H1 (cell line): ENCODE measurements around the gene CDR2.

Experiments used
- POLR2A ChIP-seq, 2 experiments: IDR thresholded peaks; 1 replicate in 1 of 2; 2 replicates in 1 of 2; pipeline ENCODE4 v1.6.1; 2011; ENCODE audit warnings: low read depth in 2 of 2, low read length in 2 of 2, mild to moderate bottlenecking in 2 of 2; ENCODE audit errors: control extremely low read depth in 1 of 2
- POLR2AphosphoS5 ChIP-seq: IDR thresholded peaks from 2 replicates; pipeline ENCODE4 v1.6.1; 2011; ENCODE audit warnings: low read depth, low read length

DNA sequence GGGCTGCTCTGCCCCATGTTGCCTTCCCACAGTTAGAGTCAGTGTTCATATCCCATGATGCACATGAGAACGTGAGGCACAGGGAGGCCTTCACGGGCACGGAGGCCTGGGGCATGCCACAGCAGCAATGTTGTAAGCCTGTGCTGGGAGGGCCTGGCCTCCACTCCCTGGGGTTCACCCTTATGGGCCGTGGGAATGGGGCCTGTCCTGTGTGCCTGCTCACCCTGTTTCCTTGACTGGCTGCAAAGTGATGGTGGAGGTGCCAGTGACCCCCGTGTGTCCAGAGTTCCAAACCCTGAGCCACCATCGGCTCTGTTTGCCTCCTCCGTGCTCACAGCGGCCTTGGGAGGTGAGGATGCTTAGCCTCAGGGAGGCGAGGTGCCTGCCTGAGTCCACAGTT, 67.6 kb downstream of the CDR2 start:
- TF ChIP-seq POLR2A (IDR thresholded peaks at IDR 0.05; ENCODE audit: control extremely low read depth in 1 of 2, low read depth in 2 of 2, low read length in 2 of 2), result no peak
- TF ChIP-seq POLR2AphosphoS5, result no peak
